ENCODE data around the gene DCX. TPM values are rescaled to one million over a fixed set of nuclear protein-coding genes. Genes with fewer than 3 reads are reported as not detected.

Gene DCX
- polyA plus RNA-seq, 3 donors, result not detected

GRCh38 chrX:111259559-111259958 is 152.4 kb downstream of the DCX start:
- Histone ChIP-seq H3K4me2 (replicated peaks; ENCODE audit: extremely low read depth, low read length, poor library complexity, severe bottlenecking) (no peak overlapping the region), H2AFZ (ENCODE audit: insufficient read depth, low read depth, low read length, poor library complexity, severe bottlenecking) (no peak overlapping the region), H3K4me3 (replicated peaks in 1 of 3; ENCODE audit: low read depth in 2 of 3, low read length in 3 of 3) (no peak overlapping the region), H4K20me1 (ENCODE audit: insufficient read depth, low read length) (no peaks in the 10 kb centered on the region), H3K9me3 (replicated peaks in 1 of 2; ENCODE audit: control insufficient read depth in 1 of 2, insufficient read depth in 1 of 2, low read length in 2 of 2) (no peaks in the 10 kb centered on the region), H3K27me3 (ENCODE audit: control insufficient read depth in 2 of 2, insufficient read depth in 2 of 2, low read length in 2 of 2) (no peaks in the 10 kb centered on the region), H3K36me3 (replicated peaks in 1 of 2; ENCODE audit: control insufficient read depth in 1 of 2, insufficient read depth in 2 of 2, low read length in 2 of 2) (no peaks in the 10 kb centered on the region), H3K4me1 (ENCODE audit: control insufficient read depth in 1 of 2, insufficient read depth in 2 of 2, low read length in 2 of 2) (no peaks in the 10 kb centered on the region), H3K79me2 (ENCODE audit: insufficient read depth, low read length) (no peaks in the 10 kb centered on the region), H3K27ac (ENCODE audit: low read depth in 1 of 2, low read length in 2 of 2) (no peak overlapping the region), H3K9ac (ENCODE audit: insufficient read depth, low read length, poor library complexity, severe bottlenecking) (no peak overlapping the region)
- WGBS (ENCODE audit: insufficient coverage), result no CpG with 5 or more reads among the region's 3 CpGs
- Mint-ChIP-seq H3K36me3 (no peaks in the 10 kb centered on the region), H3K4me1 (no peaks in the 10 kb centered on the region), H3K27me3 (ENCODE audit: low read depth in 3 of 3) (peaks cover 1 to 7% (median 3%) of the 10 kb centered on the region in 3 donors), H3K27ac (no peak overlapping the region), H3K4me3 (no peak overlapping the region), H3K9me3 (no peaks in the 10 kb centered on the region)
- no peak for DNase-seq
- no peak for TF ChIP-seq CTCF (IDR thresholded peaks at IDR 0.05)
- intact Hi-C loops (cut with micrococcal nuclease), result no loop called here

- H3K27me3 Mint-ChIP-seq (ENCODE audit: low read depth in 3 of 3), result peaks cover 1 to 7% (median 3%) of the 10 kb centered on the region in 3 donors
- H3K27ac ChIP-seq (ENCODE audit: low read depth in 1 of 2, low read length in 2 of 2), result no peak overlapping the region
- H3K36me3 Mint-ChIP-seq, result no peaks in the 10 kb centered on the region
- intact Hi-C loops (cut with micrococcal nuclease), result no loop called here
- no peaks in the 10 kb centered on the region for H3K79me2 ChIP-seq (ENCODE audit: insufficient read depth, low read length)
- no peaks in the 10 kb centered on the region for H3K27me3 ChIP-seq (ENCODE audit: control insufficient read depth in 2 of 2, insufficient read depth in 2 of 2, low read length in 2 of 2)
- H3K4me3 Mint-ChIP-seq, result no peak overlapping the region
- no peaks in the 10 kb centered on the region for H3K4me1 ChIP-seq (ENCODE audit: control insufficient read depth in 1 of 2, insufficient read depth in 2 of 2, low read length in 2 of 2)
- no peaks in the 10 kb centered on the region for H3K9me3 ChIP-seq (replicated peaks in 1 of 2; ENCODE audit: control insufficient read depth in 1 of 2, insufficient read depth in 1 of 2, low read length in 2 of 2)
- TF ChIP-seq CTCF (IDR thresholded peaks at IDR 0.05), result no peak
- no peak for DNase-seq
- WGBS (ENCODE audit: insufficient coverage), result no CpG with 5 or more reads among the region's 3 CpGs
- H3K36me3 ChIP-seq (replicated peaks in 1 of 2; ENCODE audit: control insufficient read depth in 1 of 2, insufficient read depth in 2 of 2, low read length in 2 of 2), result no peaks in the 10 kb centered on the region
- H4K20me1 ChIP-seq (ENCODE audit: insufficient read depth, low read length), result no peaks in the 10 kb centered on the region
- H2AFZ ChIP-seq (ENCODE audit: insufficient read depth, low read depth, low read length, poor library complexity, severe bottlenecking), result no peak overlapping the region
- no peak overlapping the region for H3K4me3 ChIP-seq (replicated peaks in 1 of 3; ENCODE audit: low read depth in 2 of 3, low read length in 3 of 3)
- no peaks in the 10 kb centered on the region for H3K4me1 Mint-ChIP-seq
- H3K9me3 Mint-ChIP-seq, result no peaks in the 10 kb centered on the region
- H3K4me2 ChIP-seq (replicated peaks; ENCODE audit: extremely low read depth, low read length, poor library complexity, severe bottlenecking), result no peak overlapping the region
- no peak overlapping the region for H3K9ac ChIP-seq (ENCODE audit: insufficient read depth, low read length, poor library complexity, severe bottlenecking)
- H3K27ac Mint-ChIP-seq, result no peak overlapping the region
Measured at GRCh38 chrX:111257733-111258132, 154.3 kb downstream of the DCX start.
